ENCODE data around the gene CDK17. TPM values are rescaled to one million over a fixed set of nuclear protein-coding genes. Genes with fewer than 3 reads are reported as not detected.
"Not testable (repeated sequence)": the region's sequence is repeated elsewhere in the genome, so short reads cannot be mapped to it uniquely, and the experiment has no call there.

CDK17 gene
- total RNA-seq, 1 experiment from 2014 or later, result 21.4 TPM

DNA sequence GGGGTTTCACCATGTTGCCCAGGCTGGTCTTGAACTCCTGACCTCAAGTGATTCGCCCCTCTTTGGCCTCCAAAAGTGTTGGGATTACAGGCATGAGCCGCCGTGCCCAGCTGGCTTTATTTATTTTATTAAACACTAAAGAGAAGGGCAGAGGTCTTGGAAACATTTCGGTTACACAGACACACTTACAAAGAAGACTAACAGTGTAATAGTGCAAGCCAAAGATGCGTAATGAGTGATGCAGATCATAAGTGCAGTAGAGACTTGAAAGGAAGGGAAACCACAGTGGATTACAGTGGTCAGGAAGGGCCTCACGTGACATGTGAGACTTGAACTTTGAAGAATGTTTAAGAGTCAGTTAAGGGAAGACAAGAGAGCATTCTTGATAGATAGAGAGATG is 33.9 kb upstream of the CDK17 start:
- intact Hi-C loops (cut with micrococcal nuclease), result no loop called here
- Histone ChIP-seq H4K20me1 (ENCODE audit: insufficient read depth) (no peaks in the 10 kb centered on the region), H3K27me3 (ENCODE audit: insufficient read depth, low read length) (no peaks in the 10 kb centered on the region), H3K36me3 (ENCODE audit: control insufficient read depth in 1 of 2, insufficient read depth in 2 of 2, low read length in 2 of 2) (no peaks in the 10 kb centered on the region), H3K79me2 (ENCODE audit: insufficient read depth, low read length) (no peaks in the 10 kb centered on the region), H3K4me1 (ENCODE audit: control insufficient read depth in 1 of 2, insufficient read depth in 2 of 2, low read length in 2 of 2) (no peaks in the 10 kb centered on the region), H3K9ac (ENCODE audit: low read length) (no peak overlapping the region), H2AFZ (ENCODE audit: low read depth, low read length, poor library complexity, severe bottlenecking) (peak overlapping the region; percentile 10), H3K9me3 (ENCODE audit: control insufficient read depth in 1 of 2, insufficient read depth in 1 of 2, low read depth in 1 of 2, low read length in 2 of 2) (no peaks in the 10 kb centered on the region), H3K4me3 (replicated peaks in 1 of 2; ENCODE audit: low read depth in 1 of 2, low read length in 2 of 2) (no peak overlapping the region), H3K27ac (ENCODE audit: low read depth, low read length) (no peak overlapping the region), H3K4me2 (ENCODE audit: low read length) (no peak overlapping the region), H3K9me2 (ENCODE audit: insufficient read depth) (no peaks in the 10 kb centered on the region)
- no TSS peak for BruUV-seq (replicated peaks)
- POLR2A ChIA-PET, result no interaction called here
- RAD21 ChIA-PET (ENCODE audit: low non-redundant PET in 1 of 2, low total read pairs in 2 of 2, uncharacterized antibody in 2 of 2, unreplicated experiment in 2 of 2), result no interaction called here
- ATAC-seq (no peak), DNase-seq (ENCODE audit: low read depth, low spot score) (no peak)
- TF ChIP-seq POLR2AphosphoS5 (IDR thresholded peaks at IDR 0.05; ENCODE audit: low read depth, low read length), result no peak
- CTCF ChIA-PET, result no interaction called here

DNA sequence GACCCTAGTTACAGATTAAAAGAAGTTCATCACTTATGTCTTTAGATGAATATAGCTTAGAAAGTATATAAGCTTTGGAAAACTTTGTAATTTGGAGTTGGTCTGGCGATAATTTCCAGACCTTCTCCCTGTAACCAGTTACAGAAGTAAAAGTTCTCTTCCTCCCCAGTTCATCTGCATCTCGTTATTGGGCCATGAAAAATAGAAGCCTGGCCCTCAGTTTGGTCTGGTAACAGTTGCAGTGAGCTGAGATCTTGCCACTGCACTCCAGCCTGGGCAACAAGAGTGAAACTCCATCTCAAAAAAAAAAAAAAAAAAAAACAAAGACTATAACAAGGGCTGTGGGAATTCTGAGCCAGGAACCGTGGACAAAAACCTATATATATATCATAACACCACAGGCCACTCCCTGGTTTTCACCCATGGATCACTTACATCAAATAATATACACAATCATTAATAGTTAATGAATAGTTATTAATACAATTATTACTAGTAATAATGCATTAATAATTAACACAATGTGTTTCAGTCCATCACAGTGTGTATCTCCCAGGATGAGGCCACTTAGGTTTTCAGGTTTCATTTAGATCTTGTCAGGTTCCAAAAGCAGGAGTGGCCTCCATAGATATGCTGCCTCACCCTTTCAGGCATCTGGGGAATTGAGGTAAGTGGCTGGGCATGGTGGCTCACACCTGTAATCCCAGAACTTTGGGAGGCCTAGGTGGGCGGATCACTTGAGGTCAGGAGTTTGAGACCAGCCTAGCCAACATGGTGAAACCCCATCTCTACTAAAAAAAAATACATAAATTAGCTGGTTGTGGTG is 32.5 kb upstream of the CDK17 start:
- H3K4me3 ChIP-seq (replicated peaks in 1 of 2; ENCODE audit: low read depth in 1 of 2, low read length in 2 of 2); H4K20me1 ChIP-seq (ENCODE audit: insufficient read depth); DNase-seq (ENCODE audit: low read depth, low spot score); H3K9ac ChIP-seq (ENCODE audit: low read length); H3K4me2 ChIP-seq (ENCODE audit: low read length); H3K27me3 ChIP-seq (ENCODE audit: insufficient read depth, low read length); H3K36me3 ChIP-seq (ENCODE audit: control insufficient read depth in 1 of 2, insufficient read depth in 2 of 2, low read length in 2 of 2); CTCF ChIA-PET; BruUV-seq (replicated peaks); H3K9me2 ChIP-seq (ENCODE audit: insufficient read depth); H3K9me3 ChIP-seq (ENCODE audit: control insufficient read depth in 1 of 2, insufficient read depth in 1 of 2, low read depth in 1 of 2, low read length in 2 of 2); POLR2A ChIA-PET; H3K27ac ChIP-seq (ENCODE audit: low read depth, low read length); RAD21 ChIA-PET (ENCODE audit: low non-redundant PET in 1 of 2, low total read pairs in 2 of 2, uncharacterized antibody in 2 of 2, unreplicated experiment in 2 of 2); intact Hi-C loops (cut with micrococcal nuclease); H3K79me2 ChIP-seq (ENCODE audit: insufficient read depth, low read length); H3K4me1 ChIP-seq (ENCODE audit: control insufficient read depth in 1 of 2, insufficient read depth in 2 of 2, low read length in 2 of 2); H2AFZ ChIP-seq (ENCODE audit: low read depth, low read length, poor library complexity, severe bottlenecking); ATAC-seq: not testable (repeated sequence)

DNA sequence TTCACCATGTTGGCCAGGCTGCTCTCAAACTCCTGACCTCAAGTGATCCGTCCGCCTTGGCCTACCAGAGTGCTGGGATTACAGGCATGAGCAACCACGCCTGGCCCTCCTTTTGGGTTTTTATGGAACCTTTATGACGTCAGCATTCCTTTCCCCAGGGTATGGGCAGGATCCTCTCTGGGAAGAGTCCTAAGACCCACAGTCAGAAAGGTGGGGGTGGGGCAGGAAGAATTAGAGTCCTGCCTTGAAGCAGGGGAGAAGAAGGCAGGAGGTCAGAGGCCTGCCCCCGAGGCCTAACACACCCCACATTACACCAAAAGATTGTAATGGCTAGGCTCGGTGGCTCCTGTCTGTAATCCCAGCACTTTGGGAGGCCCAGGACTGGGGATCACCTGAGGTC is 30.8 kb upstream of the CDK17 start:
- Histone ChIP-seq H3K27me3 (ENCODE audit: insufficient read depth, low read length) (no peaks in the 10 kb centered on the region), H3K27ac (ENCODE audit: low read depth, low read length) (no peak overlapping the region), H3K36me3 (ENCODE audit: control insufficient read depth in 1 of 2, insufficient read depth in 2 of 2, low read length in 2 of 2) (no peaks in the 10 kb centered on the region), H4K20me1 (ENCODE audit: insufficient read depth) (no peaks in the 10 kb centered on the region), H3K9ac (ENCODE audit: low read length) (no peak overlapping the region), H3K9me3 (ENCODE audit: control insufficient read depth in 1 of 2, insufficient read depth in 1 of 2, low read depth in 1 of 2, low read length in 2 of 2) (no peaks in the 10 kb centered on the region), H3K4me1 (ENCODE audit: control insufficient read depth in 1 of 2, insufficient read depth in 2 of 2, low read length in 2 of 2) (peaks cover 0 to 20% of the 10 kb centered on the region in 2 experiments; a peak in 2 of 4 replicates), H2AFZ (ENCODE audit: low read depth, low read length, poor library complexity, severe bottlenecking) (no peak overlapping the region), H3K4me2 (ENCODE audit: low read length) (no peak overlapping the region), H3K9me2 (ENCODE audit: insufficient read depth) (no peaks in the 10 kb centered on the region), H3K79me2 (ENCODE audit: insufficient read depth, low read length) (no peaks in the 10 kb centered on the region), H3K4me3 (replicated peaks in 1 of 2; ENCODE audit: low read depth in 1 of 2, low read length in 2 of 2) (no peak overlapping the region)
- intact Hi-C loops (cut with micrococcal nuclease), result no loop called here
- BruUV-seq (replicated peaks), result no TSS peak
- ChIA-PET POLR2A (no interaction called here), CTCF (no interaction called here), RAD21 (ENCODE audit: low non-redundant PET in 1 of 2, low total read pairs in 2 of 2, uncharacterized antibody in 2 of 2, unreplicated experiment in 2 of 2) (no interaction called here)
- no peak for ATAC-seq
- no peak for DNase-seq (ENCODE audit: low read depth, low spot score)
- TF ChIP-seq POLR2A (IDR thresholded peaks at IDR 0.05; ENCODE audit: borderline replicate concordance, extremely low read depth, insufficient read depth, insufficient read length) (no peak), SP1 (IDR thresholded peaks at IDR 0.05; ENCODE audit: low read depth) (no peak), SIN3A (IDR thresholded peaks at IDR 0.05; ENCODE audit: low read depth) (no peak), ZFX (IDR thresholded peaks at IDR 0.05) (no peak), TCF7L2 (IDR thresholded peaks at IDR 0.05; ENCODE audit: borderline replicate concordance, extremely low read depth, insufficient read depth, insufficient read length) (no peak), CBX3 (IDR thresholded peaks at IDR 0.05; ENCODE audit: low read depth) (no peak)
- TF ChIP-seq, protein P1, sequence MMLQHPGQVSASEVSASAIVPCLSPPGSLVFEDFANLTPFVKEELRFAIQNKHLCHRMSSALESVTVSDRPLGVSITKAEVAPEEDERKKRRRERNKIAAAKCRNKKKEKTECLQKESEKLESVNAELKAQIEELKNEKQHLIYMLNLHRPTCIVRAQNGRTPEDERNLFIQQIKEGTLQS (IDR thresholded peaks at IDR 0.05), result no peak
- TF ChIP-seq, protein P2, sequence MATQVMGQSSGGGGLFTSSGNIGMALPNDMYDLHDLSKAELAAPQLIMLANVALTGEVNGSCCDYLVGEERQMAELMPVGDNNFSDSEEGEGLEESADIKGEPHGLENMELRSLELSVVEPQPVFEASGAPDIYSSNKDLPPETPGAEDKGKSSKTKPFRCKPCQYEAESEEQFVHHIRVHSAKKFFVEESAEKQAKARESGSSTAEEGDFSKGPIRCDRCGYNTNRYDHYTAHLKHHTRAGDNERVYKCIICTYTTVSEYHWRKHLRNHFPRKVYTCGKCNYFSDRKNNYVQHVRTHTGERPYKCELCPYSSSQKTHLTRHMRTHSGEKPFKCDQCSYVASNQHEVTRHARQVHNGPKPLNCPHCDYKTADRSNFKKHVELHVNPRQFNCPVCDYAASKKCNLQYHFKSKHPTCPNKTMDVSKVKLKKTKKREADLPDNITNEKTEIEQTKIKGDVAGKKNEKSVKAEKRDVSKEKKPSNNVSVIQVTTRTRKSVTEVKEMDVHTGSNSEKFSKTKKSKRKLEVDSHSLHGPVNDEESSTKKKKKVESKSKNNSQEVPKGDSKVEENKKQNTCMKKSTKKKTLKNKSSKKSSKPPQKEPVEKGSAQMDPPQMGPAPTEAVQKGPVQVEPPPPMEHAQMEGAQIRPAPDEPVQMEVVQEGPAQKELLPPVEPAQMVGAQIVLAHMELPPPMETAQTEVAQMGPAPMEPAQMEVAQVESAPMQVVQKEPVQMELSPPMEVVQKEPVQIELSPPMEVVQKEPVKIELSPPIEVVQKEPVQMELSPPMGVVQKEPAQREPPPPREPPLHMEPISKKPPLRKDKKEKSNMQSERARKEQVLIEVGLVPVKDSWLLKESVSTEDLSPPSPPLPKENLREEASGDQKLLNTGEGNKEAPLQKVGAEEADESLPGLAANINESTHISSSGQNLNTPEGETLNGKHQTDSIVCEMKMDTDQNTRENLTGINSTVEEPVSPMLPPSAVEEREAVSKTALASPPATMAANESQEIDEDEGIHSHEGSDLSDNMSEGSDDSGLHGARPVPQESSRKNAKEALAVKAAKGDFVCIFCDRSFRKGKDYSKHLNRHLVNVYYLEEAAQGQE (IDR thresholded peaks at IDR 0.05; ENCODE audit: low read depth), result no peak

Measured in HCT116 (cell line).